Heart right ventricle (tissue), 16 donors: ENCODE measurements around the gene SCN3B. TPM values are rescaled to one million over a fixed set of nuclear protein-coding genes. Genes with fewer than 3 reads are reported as not detected.
A peak's percentile ranks its signal among the peaks of the same experiment; 100 is the strongest.

Experiments
- ATAC-seq, 8 donors: fragments of 200-7000 bp; cut with Tn5 transposase; one replicate each; pipeline ENCODE4 v1.9.1; 2020; ENCODE audit warnings: mild to moderate bottlenecking in 8 of 8, moderate library complexity in 8 of 8, moderate number of reproducible peaks in 1 of 8
- DNase-seq, 2 donors: peaks; one replicate each; pipeline ENCODE4 v3.0.0-alpha.2; 2020
- H3K27ac ChIP-seq, 10 donors: fragments of 200-600 bp; sonication (generic) in 2 of 10; one replicate each; pipeline versions ENCODE4 v1.5.0 to v1.8.0; 2020 to 2022; ENCODE audit warnings: mild to moderate bottlenecking in 3 of 10
- H3K27me3 ChIP-seq, 7 donors: fragments of 200-600 bp; one replicate each; pipeline ENCODE4 v1.8.0; 2021 to 2022; ENCODE audit warnings: mild to moderate bottlenecking in 2 of 7
- H3K36me3 ChIP-seq, 9 donors: fragments of 200-600 bp; sonication (generic) in 1 of 9; one replicate each; pipeline versions ENCODE4 v1.5.0 to v1.8.0; 2020 to 2022; ENCODE audit warnings: mild to moderate bottlenecking in 2 of 9
- H3K4me1 ChIP-seq, 9 donors: fragments of 200-600 bp; sonication (generic) in 1 of 9; one replicate each; pipeline versions ENCODE4 v1.5.0 to v1.8.0; 2020 to 2022; ENCODE audit warnings: mild to moderate bottlenecking in 4 of 9
- H3K4me3 ChIP-seq, 10 donors: fragments of 200-600 bp; sonication (generic) in 2 of 10; one replicate each; pipeline versions ENCODE4 v1.5.0 to v1.8.0; 2020 to 2022; ENCODE audit warnings: mild to moderate bottlenecking in 7 of 10, moderate library complexity in 2 of 10
- H3K9me3 ChIP-seq, 11 donors: fragments of 200-600 bp in 10 of 11; sonication (generic) in 2 of 11; one replicate each; pipeline versions ENCODE4 v1.5.0 to v1.8.0; 2013 to 2022; ENCODE audit warnings: mild to moderate bottlenecking in 2 of 11, control low read depth in 1 of 11, moderate library complexity in 1 of 11
- CTCF ChIP-seq, 9 donors: fragments of 200-600 bp; sonication (generic) in 2 of 9; IDR thresholded peaks; one replicate each; pipeline versions ENCODE4 v1.5.0 to v1.8.0; 2021 to 2022; ENCODE audit warnings: antibody characterized with exemption in 9 of 9, mild to moderate bottlenecking in 5 of 9, moderate library complexity in 1 of 9
- WGBS, 2 donors: extraction: QIAGEN DNeasy Blood & Tissue Kit; methylation state at CpG; one replicate each; pipeline ENCODE4 v1.1.7; 2013; ENCODE audit warnings: inconsistent platforms in 1 of 2; 5-methylcytosine and 5-hydroxymethylcytosine counted together
- intact Hi-C, 10 donors: fragments of 100-400 bp; cut with DNase I; formaldehyde crosslinking; loops; one replicate each; pipeline versions ENCODE4 v1.11.1 to v1.14.2; 2022
- long read RNA-seq, 3 donors: library from polyadenylated mRNA; unstranded; transcript quantifications; one replicate each; pipeline ENCODE4 v2.0.0, GENCODE V29; 2020 to 2021
- polyA plus RNA-seq, 2 donors: library from polyadenylated mRNA; stranded (reverse); fragments of 200-250 nt; gene quantifications; one replicate each; pipeline ENCODE4 v1.2.3, GENCODE V29; 2013
- total RNA-seq, 10 donors: library from RNA; stranded (reverse); fragmentation: NEBNext Ultra II Directional in 3 of 10; extraction: Animal tissue kit (Norgen Biotek cat#: 25700) in 3 of 10; gene quantifications; one replicate each; pipeline versions ENCODE4 v1.2.1 to v1.2.4, GENCODE V29; 2021 to 2023
- donor health status: Arrhythmogenic right ventricular cardiomyopathy.
- donor health status: ischemic (EF 13 %, LVEDD 7.1; RV severe dilation, severe dysfunction).
- donor health status: healthy with polysubstance abuse.
- donor health status: DM: no; HTN: yes; CAD: no.
- donor health status: DM: no; HTN: no; CAD: no.
- donor health status: ischemic (EF 25% LVEDD 6.9; RV normal size, moderate dysfunction).
- donor health status: ischemic (EF 25% LVEDD 5.7; RV mildly dilated, moderate dysfunction).
- donor health status: healthy.
- donor health status: DM: yes; HTN: yes; CAD: no.
- donor health status: Ischemic cardiomyopathy.
- donor health status: ischemic (EF 35%, LVEDD 5.7; RV mildly dilated, moderate dysfunction).
- donor health status: nonischemic (EF 11% LVEDD 7.7; RV severe dilation, severe dysfunction).
- donor health status: DM: yes; HTN: yes; CAD: no.
- donor health status: PGD.
- donor health status: ischemic (EF 29% LVEDD 5.4; RV normal size, mild dysfunction).
- donor health status: nonischemic (EF 23%, LVEDD 6.1; RV moderate dilation, normal function).

The SCN3B gene, protein sequence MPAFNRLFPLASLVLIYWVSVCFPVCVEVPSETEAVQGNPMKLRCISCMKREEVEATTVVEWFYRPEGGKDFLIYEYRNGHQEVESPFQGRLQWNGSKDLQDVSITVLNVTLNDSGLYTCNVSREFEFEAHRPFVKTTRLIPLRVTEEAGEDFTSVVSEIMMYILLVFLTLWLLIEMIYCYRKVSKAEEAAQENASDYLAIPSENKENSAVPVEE
- 1 to 10 TPM in 7 of 10 donors, under 1 TPM in 3; 0.26 to 3.4 (median 1.7) TPM for total RNA-seq
- polyA plus RNA-seq = under 1 TPM; 0.78 to 0.80 TPM
- long read RNA-seq, donor 1 = 0 reads
- long read RNA-seq, donor 2 = 0 reads
- long read RNA-seq, donor 3 = 0 reads

DNA sequence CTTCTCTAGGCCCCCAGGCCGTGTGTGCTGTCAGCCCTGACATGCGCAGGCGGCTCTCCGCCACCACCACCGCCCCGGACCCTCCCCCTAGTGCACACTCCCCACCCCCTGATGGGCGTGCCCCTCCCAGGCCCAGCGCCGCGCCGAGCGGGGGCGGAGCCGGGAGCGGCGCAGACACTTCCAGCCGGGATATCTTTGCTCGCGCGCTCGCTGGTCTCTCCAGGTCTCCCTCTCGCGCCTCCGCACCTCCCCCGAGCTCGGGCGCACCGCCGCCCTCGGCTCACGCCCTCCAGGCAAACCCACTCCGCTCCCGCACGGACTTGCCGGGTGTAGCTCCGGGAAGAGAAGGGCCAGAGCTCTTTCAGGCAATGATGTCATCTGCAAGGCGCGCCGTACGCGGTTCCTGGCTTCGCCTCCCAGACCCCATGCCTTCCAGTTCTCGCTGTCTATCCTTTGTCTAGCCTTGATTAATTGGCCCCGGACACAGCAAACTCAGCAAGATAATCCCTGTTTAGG lies at the start of gene SCN3B:
TSS of gene SCN3B (minus strand) at position 59 of the 516 bp plus-strand sequence. CDS start 823 bp downstream, outside the sequence.
- H3K4me1 ChIP-seq = peaks cover 4 to 33% (median 21%) of the 10 kb centered on the region in 9 donors
- 0% methylated on average over 26 to 44 of the region's 44 CpGs for WGBS, 2 donors
- peak within 1 kb of the TSS; percentile 45 to 78 (median 72) for H3K4me3 ChIP-seq
- peak; percentile 66 to 73 for DNase-seq
- no peaks in the 10 kb centered on the region for H3K9me3 ChIP-seq
- H3K36me3 ChIP-seq = no peaks in the 10 kb centered on the region
- H3K27me3 ChIP-seq = peaks cover 0 to 66% (median 0%) of the 10 kb centered on the region in 7 donors
- peak within 1 kb of the TSS in 9 of 10 donors; percentile 32 to 87 (median 76) for H3K27ac ChIP-seq
- peak; percentile 95 to 98 (median 97) for ATAC-seq
- intact Hi-C loops = loop anchor here in 1 of 10 donors (5.0 kb wide), 1 partner anchor 48 kb away; no protein-coding TSS in a partner anchor
- no peak for TF ChIP-seq CTCF (IDR thresholded peaks at IDR 0.05)

DNA sequence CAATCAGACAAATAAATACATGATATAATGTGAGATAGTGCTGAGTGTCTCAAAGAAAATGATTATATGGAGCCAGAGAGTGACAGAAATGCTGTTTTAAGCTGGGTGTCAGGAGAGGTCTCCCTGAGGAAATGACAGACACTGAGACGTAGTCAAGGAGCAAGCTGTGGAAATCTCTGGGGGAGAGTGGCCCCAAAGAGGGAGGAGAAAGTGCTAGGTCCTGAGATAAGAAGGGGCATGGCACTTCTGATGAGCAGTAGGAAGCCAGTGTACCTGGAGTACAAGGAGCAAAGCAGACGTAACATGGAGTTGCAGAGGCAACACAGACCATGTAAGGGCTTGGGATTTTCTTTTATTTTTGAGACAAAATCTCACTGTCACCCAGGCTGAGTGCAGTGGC lies 48.3 kb upstream of the SCN3B start:
- ATAC-seq = no peak
- 51 to 60% methylated on average over 2 of the region's 2 CpGs for WGBS, 2 donors
- no peak for TF ChIP-seq CTCF (IDR thresholded peaks at IDR 0.05)
- H3K4me1 ChIP-seq = peaks cover 0 to 11% (median 4%) of the 10 kb centered on the region in 9 donors
- no peaks in the 10 kb centered on the region for H3K9me3 ChIP-seq
- H3K36me3 ChIP-seq = no peaks in the 10 kb centered on the region
- peaks cover 0 to 1% (median 0%) of the 10 kb centered on the region in 7 donors for H3K27me3 ChIP-seq
- no peak overlapping the region for H3K27ac ChIP-seq
- intact Hi-C loops = loop anchor here in 4 of 10 donors (5.0 to 10.0 kb wide), 3 partner anchors 50 to 188 kb away; partner anchors contain the start of gene SCN3B (in 1 of the 4)
- no peak for DNase-seq
- H3K4me3 ChIP-seq = no peak overlapping the region

DNA sequence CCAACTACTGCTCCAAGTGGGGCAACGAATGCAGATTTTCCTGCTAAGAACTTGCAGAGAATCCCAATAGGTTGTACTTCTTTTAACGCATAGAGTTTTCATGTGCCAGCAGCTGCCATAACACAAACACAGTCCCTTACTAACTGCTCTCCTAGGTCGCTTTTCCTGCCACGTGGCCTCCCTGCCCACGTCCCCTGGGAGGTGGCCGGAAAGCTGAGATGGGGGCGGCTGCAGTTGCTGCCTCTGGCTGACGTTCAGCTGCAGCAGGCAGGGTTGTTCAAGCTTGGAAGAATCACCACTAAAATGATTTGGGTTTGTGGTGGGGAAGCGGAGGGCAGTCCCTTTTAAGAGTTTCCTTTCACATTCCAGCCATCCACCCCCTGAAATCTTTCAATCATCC lies 47.7 kb upstream of the SCN3B start:
- Histone ChIP-seq H3K36me3 (no peaks in the 10 kb centered on the region), H3K27ac (no peak overlapping the region), H3K27me3 (peaks cover 0 to 7% (median 0%) of the 10 kb centered on the region in 7 donors), H3K9me3 (no peaks in the 10 kb centered on the region), H3K4me3 (no peak overlapping the region), H3K4me1 (peaks cover 0 to 11% (median 4%) of the 10 kb centered on the region in 9 donors)
- DNase-seq (peak; percentile 6 to 17), ATAC-seq (peak in 4 of 8 donors; percentile 44 to 62 (median 56))
- 35 to 41% methylated on average over 9 of the region's 9 CpGs for WGBS, 2 donors
- intact Hi-C loops = loop anchor here in 4 of 10 donors (5.0 to 10.0 kb wide), 3 partner anchors 50 to 187 kb away; partner anchors contain the start of gene SCN3B (in 1 of the 4)
- TF ChIP-seq CTCF (IDR thresholded peaks at IDR 0.05) = no peak

GRCh38 chr11:123700772-123701171 lies 46.3 kb upstream of the SCN3B start:
- ATAC-seq (no peak), DNase-seq (no peak)
- H3K9me3 ChIP-seq = no peaks in the 10 kb centered on the region
- TF ChIP-seq CTCF (IDR thresholded peaks at IDR 0.05) = no peak
- no peak overlapping the region for H3K27ac ChIP-seq
- intact Hi-C loops = loop anchor here in 4 of 10 donors (5.0 to 10.0 kb wide), 3 partner anchors 48 to 186 kb away; partner anchors contain the start of gene SCN3B (in 1 of the 4)
- H3K36me3 ChIP-seq = no peaks in the 10 kb centered on the region
- peaks cover 0 to 11% (median 4%) of the 10 kb centered on the region in 9 donors for H3K4me1 ChIP-seq
- peaks cover 0 to 7% (median 0%) of the 10 kb centered on the region in 7 donors for H3K27me3 ChIP-seq
- no peak overlapping the region for H3K4me3 ChIP-seq
- 83 to 84% methylated on average over 3 of the region's 3 CpGs for WGBS, 2 donors
